Measurements from ENCODE around the gene THOC3.
"Not testable (repeated sequence)": the region's sequence is repeated elsewhere in the genome, so short reads cannot be mapped to it uniquely, and the experiment has no call there.

The THOC3 gene

GRCh38 chr5:175967471-175968372 is at the start of gene THOC3:
Gene THOC3 (minus strand): TSS chr5:175968315. CDS start chr5:175968208, 107 bp downstream.
- DNase-seq (ENCODE audit: low spot score), result peak; percentile 71

- DNase-seq (ENCODE audit: low spot score), result not testable (repeated sequence)
These were observed 49.2 kb upstream of the THOC3 start for GRCh38 chr5:176017324-176017723.

GRCh38 chr5:176014360-176014759 is 46.2 kb upstream of the THOC3 start:
- DNase-seq (ENCODE audit: low spot score), result not testable (repeated sequence)

- DNase-seq (ENCODE audit: low spot score), result not testable (repeated sequence)
These were observed 43.0 kb upstream of the THOC3 start for GRCh38 chr5:176011088-176011487.

- DNase-seq (ENCODE audit: low spot score), result not testable (repeated sequence)
These were observed 42.1 kb upstream of the THOC3 start for GRCh38 chr5:176010202-176010601.

- DNase-seq (ENCODE audit: low spot score), result not testable (repeated sequence)
These were observed 39.1 kb upstream of the THOC3 start for GRCh38 chr5:176007220-176007619.

GRCh38 chr5:176006819-176007218 is 38.7 kb upstream of the THOC3 start:
- not testable (repeated sequence) for DNase-seq (ENCODE audit: low spot score)

GRCh38 chr5:175997979-175998378 is 29.9 kb upstream of the THOC3 start:
- DNase-seq (ENCODE audit: low spot score), result not testable (repeated sequence)

GRCh38 chr5:175997495-175997894 is 29.4 kb upstream of the THOC3 start:
- DNase-seq (ENCODE audit: low spot score), result not testable (repeated sequence)

- not testable (repeated sequence) for DNase-seq (ENCODE audit: low spot score)
These were observed 28.7 kb upstream of the THOC3 start for GRCh38 chr5:175996791-175997190.

GRCh38 chr5:175995506-175995905 is 27.4 kb upstream of the THOC3 start:
- DNase-seq (ENCODE audit: low spot score), result not testable (repeated sequence)

GRCh38 chr5:175979371-175979995 is 11.4 kb upstream of the THOC3 start:
- not testable (repeated sequence) for DNase-seq (ENCODE audit: low spot score)

- not testable (repeated sequence) for DNase-seq (ENCODE audit: low spot score)
These were observed 266 bp upstream of the THOC3 start for GRCh38 chr5:175968381-175968780.

GRCh38 chr5:175962329-175962728 is 5.8 kb downstream of the THOC3 start:
- DNase-seq (ENCODE audit: low spot score), result not testable (repeated sequence)

GRCh38 chr5:175960228-175960627 is 7.9 kb downstream of the THOC3 start:
- not testable (repeated sequence) for DNase-seq (ENCODE audit: low spot score)

- not testable (repeated sequence) for DNase-seq (ENCODE audit: low spot score)
These were observed 9.6 kb downstream of the THOC3 start for GRCh38 chr5:175958515-175958914.

GRCh38 chr5:175954107-175954506 is 14.0 kb downstream of the THOC3 start:
- DNase-seq (ENCODE audit: low spot score), result not testable (repeated sequence)

GRCh38 chr5:175952810-175953209 is 15.3 kb downstream of the THOC3 start:
- not testable (repeated sequence) for DNase-seq (ENCODE audit: low spot score)

GRCh38 chr5:175951339-175951969 is 16.7 kb downstream of the THOC3 start:
- not testable (repeated sequence) for DNase-seq (ENCODE audit: low spot score)

GRCh38 chr5:175948329-175949108 is 19.6 kb downstream of the THOC3 start:
- not testable (repeated sequence) for DNase-seq (ENCODE audit: low spot score)

- not testable (repeated sequence) for DNase-seq (ENCODE audit: low spot score)
These were observed 24.9 kb downstream of the THOC3 start for GRCh38 chr5:175943253-175943652.

GRCh38 chr5:175940632-175941031 is 27.5 kb downstream of the THOC3 start:
- not testable (repeated sequence) for DNase-seq (ENCODE audit: low spot score)
